ENCODE data around the gene ADGRD1.

Gene ADGRD1

GRCh38 chr12:130948136-130948535, 5.6 kb upstream of the ADGRD1 start:
- TF ChIP-seq POLR2AphosphoS5 (IDR thresholded peaks at IDR 0.05; ENCODE audit: low read depth): no peak
- no peak for TF ChIP-seq CTCF (IDR thresholded peaks at IDR 0.05; ENCODE audit: insufficient read depth, low read length)
- no peak for TF ChIP-seq SPI1 (IDR thresholded peaks at IDR 0.05; ENCODE audit: borderline replicate concordance, low read depth)
- Histone ChIP-seq H3K27ac (replicated peaks) (no peak overlapping the region), H3K27me3 (ENCODE audit: insufficient read depth, poor library complexity, severe bottlenecking) (no peaks in the 10 kb centered on the region), H3K4me3 (replicated peaks; ENCODE audit: insufficient read depth, low read length) (no peak overlapping the region)
- no peak for DNase-seq (ENCODE audit: low read depth in 1 of 2, low spot score in 1 of 2)

GRCh38 chr12:130948751-130949150, 5.0 kb upstream of the ADGRD1 start:
- no peak overlapping the region for H3K27ac ChIP-seq (replicated peaks)
- H3K4me3 ChIP-seq (replicated peaks; ENCODE audit: insufficient read depth, low read length): no peak overlapping the region
- TF ChIP-seq, protein P1, sequence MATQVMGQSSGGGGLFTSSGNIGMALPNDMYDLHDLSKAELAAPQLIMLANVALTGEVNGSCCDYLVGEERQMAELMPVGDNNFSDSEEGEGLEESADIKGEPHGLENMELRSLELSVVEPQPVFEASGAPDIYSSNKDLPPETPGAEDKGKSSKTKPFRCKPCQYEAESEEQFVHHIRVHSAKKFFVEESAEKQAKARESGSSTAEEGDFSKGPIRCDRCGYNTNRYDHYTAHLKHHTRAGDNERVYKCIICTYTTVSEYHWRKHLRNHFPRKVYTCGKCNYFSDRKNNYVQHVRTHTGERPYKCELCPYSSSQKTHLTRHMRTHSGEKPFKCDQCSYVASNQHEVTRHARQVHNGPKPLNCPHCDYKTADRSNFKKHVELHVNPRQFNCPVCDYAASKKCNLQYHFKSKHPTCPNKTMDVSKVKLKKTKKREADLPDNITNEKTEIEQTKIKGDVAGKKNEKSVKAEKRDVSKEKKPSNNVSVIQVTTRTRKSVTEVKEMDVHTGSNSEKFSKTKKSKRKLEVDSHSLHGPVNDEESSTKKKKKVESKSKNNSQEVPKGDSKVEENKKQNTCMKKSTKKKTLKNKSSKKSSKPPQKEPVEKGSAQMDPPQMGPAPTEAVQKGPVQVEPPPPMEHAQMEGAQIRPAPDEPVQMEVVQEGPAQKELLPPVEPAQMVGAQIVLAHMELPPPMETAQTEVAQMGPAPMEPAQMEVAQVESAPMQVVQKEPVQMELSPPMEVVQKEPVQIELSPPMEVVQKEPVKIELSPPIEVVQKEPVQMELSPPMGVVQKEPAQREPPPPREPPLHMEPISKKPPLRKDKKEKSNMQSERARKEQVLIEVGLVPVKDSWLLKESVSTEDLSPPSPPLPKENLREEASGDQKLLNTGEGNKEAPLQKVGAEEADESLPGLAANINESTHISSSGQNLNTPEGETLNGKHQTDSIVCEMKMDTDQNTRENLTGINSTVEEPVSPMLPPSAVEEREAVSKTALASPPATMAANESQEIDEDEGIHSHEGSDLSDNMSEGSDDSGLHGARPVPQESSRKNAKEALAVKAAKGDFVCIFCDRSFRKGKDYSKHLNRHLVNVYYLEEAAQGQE (IDR thresholded peaks at IDR 0.05; ENCODE audit: insufficient replicate concordance, low read depth): no peak
- TF ChIP-seq CTCF (IDR thresholded peaks at IDR 0.05; ENCODE audit: insufficient read depth, low read length): no peak
- TF ChIP-seq GABPA (IDR thresholded peaks at IDR 0.05; ENCODE audit: low read depth): no peak
- no peak for TF ChIP-seq POLR2AphosphoS5 (IDR thresholded peaks at IDR 0.05; ENCODE audit: low read depth)
- no peak for TF ChIP-seq SPI1 (IDR thresholded peaks at IDR 0.05; ENCODE audit: borderline replicate concordance, low read depth)
- H3K27me3 ChIP-seq (ENCODE audit: insufficient read depth, poor library complexity, severe bottlenecking): no peaks in the 10 kb centered on the region
- no peak for DNase-seq (ENCODE audit: low read depth in 1 of 2, low spot score in 1 of 2)

DNA sequence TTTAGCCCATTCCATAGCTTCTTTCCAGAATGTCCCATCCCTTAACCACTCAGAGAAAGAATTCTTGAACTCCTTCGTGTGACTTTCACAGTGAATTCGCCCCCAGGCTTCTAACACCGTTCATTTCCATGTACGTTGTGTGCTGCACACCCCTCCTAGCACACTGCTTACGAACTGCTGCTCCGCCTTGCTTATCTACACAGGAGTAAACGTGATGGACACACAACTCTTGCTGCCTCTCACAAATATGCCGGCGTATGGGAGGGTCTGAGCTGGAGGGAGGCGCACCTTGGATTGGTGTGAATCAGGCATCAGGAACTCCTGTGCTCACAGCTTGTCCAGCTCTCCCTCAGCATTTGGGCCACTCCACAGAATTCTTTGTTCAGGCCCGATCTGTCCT, 3.9 kb upstream of the ADGRD1 start:
- Histone ChIP-seq H3K4me3 (replicated peaks; ENCODE audit: insufficient read depth, low read length) (no peak overlapping the region), H3K27me3 (ENCODE audit: insufficient read depth, poor library complexity, severe bottlenecking) (no peaks in the 10 kb centered on the region), H3K27ac (replicated peaks) (no peak overlapping the region)
- TF ChIP-seq, protein P1 (IDR thresholded peaks at IDR 0.05; ENCODE audit: insufficient replicate concordance, low read depth): no peak
- TF ChIP-seq POLR2AphosphoS5 (IDR thresholded peaks at IDR 0.05; ENCODE audit: low read depth) (no peak), CTCF (IDR thresholded peaks at IDR 0.05; ENCODE audit: insufficient read depth, low read length) (no peak)
- no peak for DNase-seq (ENCODE audit: low read depth in 1 of 2, low spot score in 1 of 2)

DNA sequence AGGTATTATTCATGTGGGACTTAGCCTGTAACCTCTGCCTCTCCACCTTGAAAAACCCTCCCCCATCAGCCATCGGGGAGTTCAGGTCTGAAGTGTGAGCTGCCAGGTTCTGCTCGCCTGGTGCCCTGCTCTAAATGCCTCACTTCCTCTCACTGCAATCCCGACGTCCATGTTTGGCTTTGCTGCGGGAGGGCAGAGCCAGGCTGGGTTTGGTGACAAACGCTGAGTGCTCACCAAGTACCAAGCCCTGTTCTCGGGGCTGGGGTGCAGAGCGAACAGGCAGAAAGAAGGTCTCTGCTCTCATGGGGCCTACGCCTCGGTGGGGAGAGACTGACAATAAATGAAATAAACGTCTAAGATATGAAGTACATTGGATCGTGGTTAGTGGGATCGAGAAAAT, 2.1 kb upstream of the ADGRD1 start:
- TF ChIP-seq, protein P1 (IDR thresholded peaks at IDR 0.05; ENCODE audit: insufficient replicate concordance, low read depth): no peak
- TF ChIP-seq GABPA (IDR thresholded peaks at IDR 0.05; ENCODE audit: low read depth) (no peak), POLR2AphosphoS5 (IDR thresholded peaks at IDR 0.05; ENCODE audit: low read depth) (no peak), SPI1 (IDR thresholded peaks at IDR 0.05; ENCODE audit: borderline replicate concordance, low read depth) (no peak), CTCF (IDR thresholded peaks at IDR 0.05; ENCODE audit: insufficient read depth, low read length) (no peak)
- DNase-seq (ENCODE audit: low read depth in 1 of 2, low spot score in 1 of 2): no peak
- no peak overlapping the region for H3K4me3 ChIP-seq (replicated peaks; ENCODE audit: insufficient read depth, low read length)
- no peak overlapping the region for H3K27ac ChIP-seq (replicated peaks)
- H3K27me3 ChIP-seq (ENCODE audit: insufficient read depth, poor library complexity, severe bottlenecking): no peaks in the 10 kb centered on the region
